Endometrial microvascular endothelial cells (primary cell): ENCODE data around the gene RAB31. TPM values are rescaled to one million over a fixed set of nuclear protein-coding genes. Genes with fewer than 3 reads are reported as not detected.

Source experiments
- in situ Hi-C: cut with HindIII; loops from 2 replicates; pipeline ENCODE4 v1.10.0; 2017; ENCODE audit warnings: low sequenced_read_pairs, low pct_unique_long_range_greater_than_20kb; ENCODE audit errors: inconsistent ontology term
- total RNA-seq: library from RNA; depleted of rRNA; stranded (reverse); fragments of >200 nt; gene quantifications from one replicate; pipeline ENCODE4 v1.2.3, GENCODE V29; 2015; ENCODE audit errors: inconsistent ontology term

Gene RAB31
- total RNA-seq, 1 donor from 2014 or later = 17.2 TPM

- in situ Hi-C loops = no loop called here
Observed at GRCh38 chr18:9771261-9771976, 63.3 kb downstream of the RAB31 start.

- in situ Hi-C loops = no loop called here
Observed at GRCh38 chr18:9771977-9772660, 64.0 kb downstream of the RAB31 start.

GRCh38 chr18:9772847-9773677 is 65.0 kb downstream of the RAB31 start:
- in situ Hi-C loops = no loop called here

GRCh38 chr18:9774150-9774549 is 66.0 kb downstream of the RAB31 start:
- in situ Hi-C loops = no loop called here

- in situ Hi-C loops = no loop called here
Observed at GRCh38 chr18:9775178-9775577, 67.1 kb downstream of the RAB31 start.

GRCh38 chr18:9779630-9780029 is 71.5 kb downstream of the RAB31 start:
- in situ Hi-C loops = no loop called here

GRCh38 chr18:9782073-9782857 is 74.2 kb downstream of the RAB31 start:
- in situ Hi-C loops = no loop called here

- in situ Hi-C loops = no loop called here
Observed at GRCh38 chr18:9786631-9787030, 78.5 kb downstream of the RAB31 start.

GRCh38 chr18:9787036-9787435 is 78.9 kb downstream of the RAB31 start:
- in situ Hi-C loops = no loop called here

GRCh38 chr18:9787712-9788111 is 79.6 kb downstream of the RAB31 start:
- in situ Hi-C loops = no loop called here

- in situ Hi-C loops = no loop called here
Observed at GRCh38 chr18:9788140-9788539, 80.0 kb downstream of the RAB31 start.

- in situ Hi-C loops = no loop called here
Observed at GRCh38 chr18:9788860-9789259, 80.8 kb downstream of the RAB31 start.

GRCh38 chr18:9790261-9790660 is 82.2 kb downstream of the RAB31 start:
- in situ Hi-C loops = no loop called here

GRCh38 chr18:9791991-9792390 is 83.9 kb downstream of the RAB31 start:
- in situ Hi-C loops = no loop called here

GRCh38 chr18:9792565-9793245 is 84.6 kb downstream of the RAB31 start:
- in situ Hi-C loops = no loop called here

- in situ Hi-C loops = no loop called here
Observed at GRCh38 chr18:9796011-9796410, 87.9 kb downstream of the RAB31 start.

- in situ Hi-C loops = no loop called here
Observed at GRCh38 chr18:9796935-9797549, 88.9 kb downstream of the RAB31 start.
